Left hindlimb (tissue), 1 donor: ENCODE measurements around the gene JAG2.

Experiments used
- DNase-seq: peaks from one replicate; pipeline ENCODE4 v3.0.0-alpha.2; 2018

Gene JAG2

DNA sequence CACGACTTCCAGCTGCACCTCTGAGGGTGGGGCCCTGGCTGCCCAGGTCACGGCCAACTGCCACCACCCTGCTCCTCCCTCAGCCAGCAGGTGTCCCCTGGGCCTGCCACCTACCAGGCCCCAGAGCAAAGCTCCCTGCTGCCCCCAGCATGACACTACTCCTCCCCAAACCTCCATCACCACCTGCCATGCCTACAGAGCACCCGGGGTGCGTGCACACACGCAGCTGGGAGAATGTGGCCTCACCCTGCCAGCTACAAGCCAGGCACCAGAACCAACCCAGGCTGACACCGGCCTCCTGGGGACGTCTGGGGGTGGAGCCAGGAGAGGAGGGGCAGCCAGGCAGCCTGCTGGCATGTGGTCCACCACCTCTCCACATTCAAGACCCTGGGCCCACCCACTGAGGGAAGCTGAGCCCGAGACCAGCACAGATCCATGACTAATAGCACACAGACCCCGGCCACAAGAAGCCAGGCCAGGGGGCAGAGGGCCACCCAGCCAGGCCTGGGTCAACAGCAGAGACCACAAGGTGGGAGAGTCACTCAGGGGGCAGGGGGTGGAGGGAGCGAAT lies 3.4 kb downstream of the JAG2 start:
- DNase-seq: no peak

GRCh38 chr14:105163040-105163742 lies 5.4 kb downstream of the JAG2 start:
- DNase-seq: no peak

DNA sequence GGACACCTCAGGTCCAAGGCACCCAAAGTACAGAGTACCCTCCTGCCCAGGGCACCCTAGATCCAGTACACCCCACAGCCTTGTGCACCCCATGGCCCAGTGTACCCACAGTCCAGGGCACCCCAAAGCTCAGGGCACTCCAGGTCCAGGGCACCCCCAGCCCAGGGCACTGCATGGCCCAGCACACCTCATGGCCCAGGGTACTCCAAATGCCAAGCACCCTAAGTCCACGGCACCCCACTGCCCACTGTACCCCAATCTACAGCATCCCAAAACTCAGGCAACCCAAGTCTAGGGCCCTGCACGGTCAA lies 6.0 kb downstream of the JAG2 start:
- no peak for DNase-seq

DNA sequence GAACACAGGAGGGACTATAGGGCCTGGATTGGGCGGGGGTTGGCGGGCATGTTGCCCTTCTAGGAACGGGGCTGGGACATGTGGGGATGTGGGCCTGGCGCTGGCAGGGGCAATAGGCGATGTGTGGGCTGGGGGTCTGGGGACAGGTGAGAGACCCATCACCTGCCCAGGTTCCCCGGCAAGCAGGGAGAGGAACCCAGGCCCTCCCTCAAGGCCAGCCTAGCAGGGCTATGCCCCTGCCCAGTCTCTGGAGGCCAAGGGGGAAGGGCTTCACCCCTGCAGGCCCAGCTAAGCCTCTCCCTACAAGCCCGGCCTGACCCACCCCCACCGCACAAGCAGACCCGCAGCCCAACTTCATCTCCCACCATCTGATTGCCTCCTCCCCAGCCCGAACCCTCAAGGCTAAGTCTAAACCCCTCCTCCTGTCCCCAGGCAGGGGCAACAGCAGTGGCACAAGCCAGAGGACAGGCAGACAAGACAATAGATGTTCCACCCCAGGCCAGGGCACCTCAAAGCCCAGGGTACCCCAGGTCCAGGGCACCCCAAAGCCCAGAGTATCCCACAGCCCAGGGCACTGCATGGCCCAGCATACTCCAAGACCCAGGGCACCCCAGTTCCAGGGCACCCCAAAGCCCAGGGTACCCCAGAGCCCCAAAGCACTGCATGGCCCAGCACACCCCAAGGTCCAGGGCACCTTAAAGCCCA lies 6.5 kb downstream of the JAG2 start:
- DNase-seq: no peak

- no peak for DNase-seq
These were observed 7.3 kb downstream of the JAG2 start for GRCh38 chr14:105161309-105161708.

- DNase-seq: no peak
These were observed 7.8 kb downstream of the JAG2 start for GRCh38 chr14:105160776-105161175.

GRCh38 chr14:105159344-105159743 lies 9.2 kb downstream of the JAG2 start:
- no peak for DNase-seq

DNA sequence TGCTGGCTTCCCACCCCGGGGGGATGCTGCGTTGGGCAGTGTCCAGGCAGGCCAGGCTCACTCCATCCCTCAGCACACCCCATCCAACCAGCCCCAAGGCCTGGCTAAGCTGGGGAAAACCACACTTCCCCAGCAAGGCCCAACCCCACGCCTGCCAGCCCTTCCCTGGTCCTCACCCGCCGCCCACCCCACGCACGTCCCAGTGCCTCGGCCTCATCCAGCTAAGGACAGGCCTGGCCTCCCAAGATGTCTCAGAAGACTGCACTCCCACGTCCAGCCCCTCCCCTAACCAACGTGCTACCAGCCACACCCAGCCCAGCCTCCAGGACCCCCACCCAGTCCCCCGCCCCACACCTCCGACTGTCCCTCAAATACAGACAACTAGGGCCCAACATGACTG lies 9.8 kb downstream of the JAG2 start:
- DNase-seq: no peak

DNA sequence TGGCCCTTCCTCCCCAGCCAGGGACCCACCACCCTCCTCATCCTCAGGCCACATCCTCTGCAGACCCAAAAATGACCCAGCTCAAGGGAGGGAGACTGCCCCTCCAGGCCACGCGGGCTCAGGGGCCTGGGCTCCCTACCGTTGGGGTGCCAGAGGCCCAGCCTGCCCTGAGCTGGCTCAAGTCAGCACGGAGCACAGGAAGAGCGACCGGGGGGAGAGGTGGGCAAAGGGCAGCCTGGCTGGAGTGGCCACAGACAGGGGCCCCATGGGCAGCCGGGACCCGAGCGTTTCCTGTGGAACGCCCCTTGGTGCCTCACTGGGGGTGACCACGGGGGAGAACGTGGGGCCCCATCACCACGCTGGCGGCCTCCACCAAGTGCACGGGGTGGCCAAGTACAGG lies 10.7 kb downstream of the JAG2 start:
- DNase-seq: no peak

DNA sequence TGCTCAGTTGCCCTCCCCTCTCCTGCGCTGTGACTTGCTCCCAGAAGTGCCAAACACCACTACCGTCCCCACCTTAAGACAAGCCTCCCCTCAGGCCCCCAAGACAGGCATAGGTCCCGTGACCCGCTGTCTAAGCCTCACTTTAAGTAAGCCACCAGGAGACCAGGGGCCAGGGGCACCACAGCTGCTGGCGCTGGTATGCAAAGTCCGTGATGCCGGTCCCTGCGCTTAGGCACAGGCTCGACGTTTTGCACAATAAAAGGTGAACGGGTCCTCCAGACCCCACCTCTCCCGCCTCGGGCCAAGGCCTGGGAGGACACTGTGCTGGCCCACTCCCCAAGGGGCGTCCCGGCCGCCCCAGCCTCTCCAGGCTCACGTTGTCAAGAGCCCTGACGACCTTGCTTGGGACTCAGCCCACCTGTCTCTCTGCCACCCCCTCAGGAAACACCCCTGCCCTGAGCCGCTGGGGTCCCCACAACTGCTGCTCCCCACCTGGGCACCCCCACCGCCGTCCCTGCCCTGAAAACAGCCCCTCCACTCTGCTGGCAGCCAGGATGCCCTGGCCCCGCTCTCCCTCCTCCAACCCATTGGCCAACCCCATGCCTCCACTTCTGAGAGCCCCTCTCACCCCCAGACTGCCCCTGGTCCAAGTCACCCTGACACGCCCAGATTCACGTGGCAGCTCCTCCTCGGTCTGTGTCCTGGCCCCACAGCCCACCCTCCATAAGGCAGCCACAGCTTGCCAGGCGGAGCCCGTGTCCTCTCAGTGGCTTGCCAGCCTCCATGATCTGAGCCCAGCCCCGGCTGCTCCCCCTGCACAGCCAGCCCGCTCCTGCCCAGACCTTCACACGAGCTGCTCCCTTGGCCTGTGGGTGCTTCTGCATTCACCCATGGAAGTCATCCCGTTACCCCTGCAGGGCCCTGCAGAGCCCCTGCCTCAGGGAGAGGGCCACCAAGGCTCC lies 11.9 kb downstream of the JAG2 start:
- DNase-seq: no peak

DNA sequence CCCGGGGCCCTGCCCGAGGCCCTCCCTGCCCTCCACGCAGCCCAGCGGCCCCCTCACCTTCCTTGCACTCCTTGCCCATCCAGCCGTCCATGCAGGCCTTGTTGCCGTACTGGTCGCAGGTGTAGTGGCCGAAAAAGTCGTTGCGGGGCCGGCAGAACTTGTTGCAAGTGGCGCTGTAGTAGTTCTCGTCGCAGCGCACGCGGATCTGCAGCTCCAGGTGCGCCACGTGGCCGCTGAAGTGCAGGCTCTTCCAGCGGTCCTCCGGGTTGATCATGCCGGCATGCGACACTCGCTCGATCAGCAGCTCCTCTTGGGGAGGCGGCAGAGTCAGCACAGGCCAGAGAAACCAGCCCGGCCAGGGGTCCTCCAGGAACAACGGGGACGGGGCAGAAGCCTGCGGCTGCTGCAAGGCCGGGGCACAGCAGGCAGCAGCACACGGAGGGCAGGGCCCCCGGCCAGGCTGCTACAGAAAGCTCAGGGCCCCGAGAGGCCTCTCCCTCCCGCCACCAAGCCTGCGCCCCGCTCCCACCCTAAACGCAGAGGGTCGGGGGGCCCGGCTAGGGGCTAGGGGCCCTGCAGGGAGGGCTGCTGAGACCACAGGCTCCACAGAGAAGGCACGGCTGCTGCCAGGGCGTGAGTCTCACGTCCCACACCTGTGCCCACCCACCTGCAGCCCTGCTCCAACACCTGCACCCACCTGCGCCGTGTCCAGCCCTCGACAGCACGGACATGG lies 12.7 kb downstream of the JAG2 start:
- peak; percentile 25 for DNase-seq

- DNase-seq: peak; percentile 23
These were observed 13.4 kb downstream of the JAG2 start for GRCh38 chr14:105155071-105155651.

DNA sequence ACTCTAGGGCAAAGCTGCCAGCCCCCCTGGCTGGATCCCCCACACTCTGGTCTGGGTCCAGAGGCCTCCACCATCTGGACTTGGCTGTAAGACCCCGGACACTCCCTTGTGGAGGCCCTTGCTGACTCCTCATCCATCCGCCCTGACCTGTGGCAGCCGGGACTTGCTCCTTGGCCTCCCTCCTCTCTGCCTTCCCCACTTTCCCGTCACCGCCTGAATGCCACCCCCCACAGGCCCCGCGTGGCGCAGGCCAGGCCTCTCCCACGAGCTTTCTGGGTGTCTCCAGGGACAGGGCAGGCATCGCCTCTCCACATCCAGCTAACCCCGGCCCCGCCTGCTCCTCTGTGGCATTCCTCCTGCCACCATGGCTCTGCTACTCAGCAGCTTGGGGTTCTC lies 14.1 kb downstream of the JAG2 start:
- peak; percentile 35 for DNase-seq

- no peak for DNase-seq
These were observed 14.7 kb downstream of the JAG2 start for GRCh38 chr14:105153739-105154475.

DNA sequence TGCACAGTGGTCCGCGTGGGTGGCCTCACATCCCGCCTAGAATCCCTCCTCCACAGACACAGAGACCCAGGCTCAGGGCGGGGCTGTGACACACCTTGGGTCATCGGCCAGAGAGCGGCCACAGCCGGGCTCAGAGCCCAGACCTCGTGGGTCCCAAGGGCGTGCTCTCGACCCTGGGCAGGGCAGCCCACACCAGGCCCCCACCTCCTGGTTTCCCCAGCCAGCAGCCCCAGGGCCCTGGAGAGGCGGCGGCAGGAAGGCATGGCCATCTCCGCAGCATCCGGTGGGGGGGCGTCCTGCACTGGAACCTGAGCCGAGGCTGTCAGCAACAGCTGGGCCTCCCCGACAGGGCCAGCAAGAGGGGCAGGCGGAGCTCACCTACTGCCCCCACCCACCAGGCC lies 15.2 kb downstream of the JAG2 start:
- DNase-seq: peak; percentile 71

DNA sequence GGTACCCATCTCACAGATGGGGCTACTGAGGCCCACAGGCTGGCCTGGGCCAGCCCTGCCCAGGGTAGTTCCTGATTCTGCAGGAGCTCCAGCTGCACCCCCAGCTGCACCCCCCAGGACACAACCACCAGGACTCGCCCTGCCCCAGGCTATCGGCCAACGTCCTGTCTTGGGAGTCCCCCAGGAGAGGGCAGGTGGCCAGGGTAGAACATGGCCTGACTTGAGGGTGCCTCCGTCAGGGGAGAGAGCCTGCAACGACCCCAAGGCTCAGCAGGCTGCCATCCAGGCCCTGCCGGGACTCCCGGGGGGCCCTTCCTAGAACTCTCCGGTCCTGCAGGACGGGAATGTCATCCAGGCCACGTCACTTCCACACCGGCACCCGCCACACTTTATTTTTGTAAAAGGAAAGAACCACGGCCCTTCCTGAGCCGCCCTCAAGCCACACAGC lies 15.8 kb downstream of the JAG2 start:
- DNase-seq: peak; percentile 30

DNA sequence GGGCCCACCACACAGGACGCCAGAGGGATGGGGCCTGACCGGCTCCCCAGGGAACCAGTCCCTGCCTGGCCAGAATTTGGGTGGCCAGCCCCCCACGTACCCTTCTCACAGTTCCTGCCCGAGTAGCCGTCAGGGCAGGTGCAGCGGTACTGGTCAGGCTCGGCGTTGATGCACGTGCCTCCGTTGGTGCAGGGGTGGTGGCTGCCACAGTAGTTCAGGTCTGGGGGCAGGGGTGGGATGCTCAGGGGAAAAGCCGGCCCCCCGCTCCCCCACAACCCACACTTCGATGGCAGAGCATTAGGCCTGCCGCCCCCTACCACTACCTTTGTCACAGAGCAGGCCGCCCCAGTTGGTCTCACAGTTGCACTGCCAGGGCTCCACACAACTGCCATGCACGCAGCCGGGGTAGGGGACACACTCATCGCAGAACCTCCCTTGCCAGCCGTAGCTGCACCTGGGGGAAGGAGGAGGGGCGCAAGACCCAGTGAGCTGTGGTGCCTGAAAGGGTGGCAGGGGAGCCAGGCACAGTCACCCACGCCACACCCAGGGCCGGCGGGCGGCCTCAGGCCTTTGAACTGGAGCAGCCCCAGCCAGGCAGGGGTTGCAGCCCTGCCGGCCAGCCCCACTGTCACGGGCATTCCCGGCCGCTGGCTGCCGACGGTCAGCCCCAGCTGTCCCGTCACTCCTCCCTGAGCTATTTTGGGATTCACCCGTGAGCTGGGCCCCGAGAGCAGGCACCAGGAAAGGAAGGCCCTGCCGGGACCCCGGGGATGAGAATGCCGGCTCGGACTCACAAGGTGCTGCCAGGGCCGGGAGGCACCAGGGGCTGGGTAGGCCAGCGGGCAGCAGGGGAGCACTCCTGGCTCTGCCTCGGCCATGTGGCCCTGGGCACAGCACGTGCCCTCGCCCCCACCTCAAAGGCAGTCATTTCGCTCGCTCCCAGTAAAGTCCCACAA lies 16.5 kb downstream of the JAG2 start:
- peak; percentile 47 for DNase-seq

DNA sequence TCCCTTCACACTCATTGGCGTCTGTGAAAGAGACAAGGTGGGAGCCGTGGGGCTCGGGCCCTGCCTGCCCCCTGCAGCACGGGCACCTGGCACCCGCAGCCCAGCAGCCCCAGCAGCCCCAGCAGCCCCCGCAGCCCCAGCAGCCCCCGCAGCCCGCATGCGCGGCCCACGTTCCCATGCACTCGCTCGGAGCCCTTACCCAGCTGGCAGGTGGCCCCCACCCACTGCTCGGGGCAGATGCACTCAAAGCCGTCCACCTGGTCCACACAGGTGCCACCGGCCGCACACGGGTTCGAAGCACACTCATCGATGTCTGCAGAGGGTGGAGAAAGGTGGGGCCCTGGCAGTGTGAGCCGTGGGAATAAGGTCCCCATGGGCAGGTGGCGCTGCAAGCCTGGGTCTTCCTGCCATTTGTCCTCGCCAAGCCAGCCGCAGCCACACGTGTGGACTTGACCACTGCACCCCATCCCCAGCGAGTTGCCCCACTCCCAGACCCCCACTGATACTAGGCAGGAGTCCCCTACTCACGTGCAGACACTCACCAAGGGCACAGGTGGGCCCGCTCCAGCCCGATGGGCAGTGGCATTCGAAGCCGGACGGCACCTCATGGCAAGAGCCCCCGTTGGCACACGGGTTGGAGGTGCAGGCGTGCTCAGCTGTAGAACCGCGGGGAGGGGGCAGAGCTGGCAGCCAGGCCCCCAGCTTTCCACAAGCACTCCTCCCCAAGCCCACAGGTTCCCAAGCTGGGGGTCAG lies 17.3 kb downstream of the JAG2 start:
- peak; percentile 32 for DNase-seq

GRCh38 chr14:105150368-105151083 lies 18.1 kb downstream of the JAG2 start:
- DNase-seq: peak; percentile 19
